ENCODE measurements around the gene MAGI2. TPM values are rescaled to one million over a fixed set of nuclear protein-coding genes. Genes with fewer than 3 reads are reported as not detected.

Gene MAGI2
- total and polyA plus RNA-seq, 2 donors from 2014 or later, result 4.4 to 9.0 TPM

DNA sequence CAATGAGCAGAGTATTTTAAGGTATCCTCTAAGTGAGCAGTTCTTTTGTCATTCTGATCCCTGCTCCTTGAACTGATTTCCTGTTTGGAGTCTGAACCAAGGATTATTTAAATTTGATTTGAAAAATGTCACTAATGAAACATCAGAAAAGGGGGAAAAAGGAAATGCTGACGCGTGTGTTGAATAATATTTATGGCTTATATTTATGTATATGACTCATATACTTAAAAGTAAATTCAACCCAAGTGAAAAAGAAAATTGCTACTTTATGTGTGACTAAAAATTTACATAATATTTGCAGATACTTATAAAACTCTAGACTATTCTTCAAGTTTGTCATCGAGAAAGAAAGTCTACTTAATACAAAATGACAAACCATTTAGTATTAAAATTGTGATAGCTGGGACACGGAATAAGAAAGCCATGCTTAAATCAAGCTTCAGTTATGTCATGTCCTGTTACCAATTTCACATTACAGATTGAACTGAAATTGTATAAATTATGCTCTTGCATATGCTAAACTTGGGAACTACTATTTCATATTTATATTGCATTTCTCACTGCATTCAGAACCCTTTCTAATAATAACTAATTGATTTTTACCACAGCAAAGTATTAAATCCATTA, 649.9 kb downstream of the MAGI2 start:
- Histone ChIP-seq H3K36me3 (ENCODE audit: control insufficient read depth in 2 of 3, insufficient read depth in 3 of 3, low read length in 3 of 3) (no peaks in the 10 kb centered on the region), H3K4me3 (ENCODE audit: low read length in 3 of 3) (no peak overlapping the region), H3K27me3 (ENCODE audit: control insufficient read depth, insufficient read depth, low read length) (no peaks in the 10 kb centered on the region), H3K4me1 (ENCODE audit: control insufficient read depth in 2 of 3, insufficient read depth in 2 of 3, low read depth in 1 of 3, low read length in 3 of 3) (no peaks in the 10 kb centered on the region), H3K9ac (ENCODE audit: low read length in 3 of 3) (no peak overlapping the region), H3K9me3 (ENCODE audit: control insufficient read depth in 2 of 3, insufficient read depth in 1 of 3, low read length in 3 of 3) (no peaks in the 10 kb centered on the region), H3K27ac (ENCODE audit: low read depth in 2 of 2, low read length in 2 of 2) (no peak overlapping the region)
- TF ChIP-seq CTCF (IDR thresholded peaks at IDR 0.05; ENCODE audit: borderline replicate concordance, extremely low read depth, insufficient read depth), result no peak
- no peak for DNase-seq
- intact Hi-C loops (cut with DNase I), result no loop called here
- no peak for FAIRE-seq

DNA sequence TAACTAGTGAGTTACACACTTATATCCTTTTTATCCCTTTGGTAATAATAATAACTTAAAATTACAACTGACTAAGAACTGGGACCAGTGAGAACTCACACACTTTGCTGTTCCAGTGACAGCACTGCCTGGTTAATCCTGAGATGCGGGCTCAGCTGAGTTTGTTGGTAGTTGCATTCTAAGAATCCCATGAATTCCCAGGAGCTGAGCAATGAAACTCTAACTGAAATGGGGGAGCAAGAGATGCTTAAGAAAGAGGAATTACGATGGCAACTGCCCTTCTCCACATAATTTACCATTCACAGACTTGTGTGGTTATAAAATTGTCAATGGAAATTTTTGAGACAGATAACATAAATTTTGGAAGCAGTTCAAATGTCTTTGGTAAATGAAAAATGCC, 659.4 kb downstream of the MAGI2 start:
- no peaks in the 10 kb centered on the region for H3K4me1 ChIP-seq (ENCODE audit: control insufficient read depth in 2 of 3, insufficient read depth in 2 of 3, low read depth in 1 of 3, low read length in 3 of 3)
- no peak for TF ChIP-seq CTCF (IDR thresholded peaks at IDR 0.05; ENCODE audit: borderline replicate concordance, extremely low read depth, insufficient read depth)
- intact Hi-C loops (cut with DNase I), result no loop called here
- H3K27me3 ChIP-seq (ENCODE audit: control insufficient read depth, insufficient read depth, low read length), result no peaks in the 10 kb centered on the region
- H3K36me3 ChIP-seq (ENCODE audit: control insufficient read depth in 2 of 3, insufficient read depth in 3 of 3, low read length in 3 of 3), result no peaks in the 10 kb centered on the region
- no peak overlapping the region for H3K9ac ChIP-seq (ENCODE audit: low read length in 3 of 3)
- H3K4me3 ChIP-seq (ENCODE audit: low read length in 3 of 3), result no peak overlapping the region
- DNase-seq, result no peak
- H3K27ac ChIP-seq (ENCODE audit: low read depth in 2 of 2, low read length in 2 of 2), result no peak overlapping the region
- no peak for FAIRE-seq
- H3K9me3 ChIP-seq (ENCODE audit: control insufficient read depth in 2 of 3, insufficient read depth in 1 of 3, low read length in 3 of 3), result peaks cover 0 to 9% (median 0%) of the 10 kb centered on the region in 3 donors

DNA sequence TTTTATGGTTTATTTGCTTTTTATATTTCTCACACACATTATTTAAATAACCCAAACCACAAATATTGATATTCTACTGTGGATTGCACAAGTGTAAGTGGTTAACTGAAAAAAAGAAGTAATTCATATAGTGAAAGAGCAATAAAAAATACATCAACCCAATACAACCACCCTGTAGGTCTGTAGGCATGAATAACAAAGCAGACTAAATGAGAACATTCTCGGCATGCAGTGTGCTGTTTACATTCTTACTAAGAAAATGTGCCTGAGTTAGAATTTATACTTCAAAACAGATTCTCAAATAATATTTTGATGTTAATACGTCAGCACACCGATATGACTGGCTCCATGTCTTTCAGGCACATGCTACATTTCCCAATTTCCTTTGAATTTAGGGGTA, 660.8 kb downstream of the MAGI2 start:
- intact Hi-C loops (cut with DNase I), result no loop called here
- no peak overlapping the region for H3K9ac ChIP-seq (ENCODE audit: low read length in 3 of 3)
- H3K9me3 ChIP-seq (ENCODE audit: control insufficient read depth in 2 of 3, insufficient read depth in 1 of 3, low read length in 3 of 3), result peaks cover 0 to 9% (median 0%) of the 10 kb centered on the region in 3 donors
- H3K27me3 ChIP-seq (ENCODE audit: control insufficient read depth, insufficient read depth, low read length), result no peaks in the 10 kb centered on the region
- no peaks in the 10 kb centered on the region for H3K36me3 ChIP-seq (ENCODE audit: control insufficient read depth in 2 of 3, insufficient read depth in 3 of 3, low read length in 3 of 3)
- no peak overlapping the region for H3K27ac ChIP-seq (ENCODE audit: low read depth in 2 of 2, low read length in 2 of 2)
- no peak for TF ChIP-seq CTCF (IDR thresholded peaks at IDR 0.05; ENCODE audit: borderline replicate concordance, extremely low read depth, insufficient read depth)
- no peak for FAIRE-seq
- no peaks in the 10 kb centered on the region for H3K4me1 ChIP-seq (ENCODE audit: control insufficient read depth in 2 of 3, insufficient read depth in 2 of 3, low read depth in 1 of 3, low read length in 3 of 3)
- H3K4me3 ChIP-seq (ENCODE audit: low read length in 3 of 3), result no peak overlapping the region
- DNase-seq, result no peak

GRCh38 chr7:78792006-78792405, 661.5 kb downstream of the MAGI2 start:
- intact Hi-C loops (cut with DNase I), result no loop called here
- FAIRE-seq (no peak), DNase-seq (no peak)
- no peaks in the 10 kb centered on the region for H3K4me1 ChIP-seq (ENCODE audit: control insufficient read depth in 2 of 3, insufficient read depth in 2 of 3, low read depth in 1 of 3, low read length in 3 of 3)
- no peak for TF ChIP-seq CTCF (IDR thresholded peaks at IDR 0.05; ENCODE audit: borderline replicate concordance, extremely low read depth, insufficient read depth)
- no peak overlapping the region for H3K4me3 ChIP-seq (ENCODE audit: low read length in 3 of 3)
- no peaks in the 10 kb centered on the region for H3K36me3 ChIP-seq (ENCODE audit: control insufficient read depth in 2 of 3, insufficient read depth in 3 of 3, low read length in 3 of 3)
- H3K9me3 ChIP-seq (ENCODE audit: control insufficient read depth in 2 of 3, insufficient read depth in 1 of 3, low read length in 3 of 3), result peaks cover 0 to 9% (median 0%) of the 10 kb centered on the region in 3 donors
- H3K27ac ChIP-seq (ENCODE audit: low read depth in 2 of 2, low read length in 2 of 2), result no peak overlapping the region
- no peaks in the 10 kb centered on the region for H3K27me3 ChIP-seq (ENCODE audit: control insufficient read depth, insufficient read depth, low read length)
- H3K9ac ChIP-seq (ENCODE audit: low read length in 3 of 3), result no peak overlapping the region
